ENCODE results near the gene OR2S2.

- TF ChIP-seq CTCF (conservative IDR thresholded peaks at IDR 0.05) (no peak), ZFX (IDR thresholded peaks at IDR 0.05) (no peak)
Observed at GRCh38 chr9:35909274-35909673, 48.7 kb downstream of the OR2S2 start, which contains the start of gene SPAAR.
